ENCODE data around the gene PINK1.
A peak's percentile ranks its signal among the peaks of the same experiment; 100 is the strongest.
"Not testable (repeated sequence)": the region's sequence is repeated elsewhere in the genome, so short reads cannot be mapped to it uniquely, and the experiment has no call there.

PINK1 gene

GRCh38 chr1:20665726-20666125, 32.5 kb downstream of the PINK1 start:
- no peak for DNase-seq (ENCODE audit: low read depth)
- H3K4me3 ChIP-seq (ENCODE audit: low read depth, low read length): no peak overlapping the region
- no peak for TF ChIP-seq CTCF (conservative IDR thresholded peaks at IDR 0.05; ENCODE audit: low read depth, low read length)

- DNase-seq (ENCODE audit: low read depth): no peak
- no peak overlapping the region for H3K4me3 ChIP-seq (ENCODE audit: low read depth, low read length)
- TF ChIP-seq CTCF (conservative IDR thresholded peaks at IDR 0.05; ENCODE audit: low read depth, low read length): no peak
Measured at GRCh38 chr1:20666146-20666545, 32.9 kb downstream of the PINK1 start.

DNA sequence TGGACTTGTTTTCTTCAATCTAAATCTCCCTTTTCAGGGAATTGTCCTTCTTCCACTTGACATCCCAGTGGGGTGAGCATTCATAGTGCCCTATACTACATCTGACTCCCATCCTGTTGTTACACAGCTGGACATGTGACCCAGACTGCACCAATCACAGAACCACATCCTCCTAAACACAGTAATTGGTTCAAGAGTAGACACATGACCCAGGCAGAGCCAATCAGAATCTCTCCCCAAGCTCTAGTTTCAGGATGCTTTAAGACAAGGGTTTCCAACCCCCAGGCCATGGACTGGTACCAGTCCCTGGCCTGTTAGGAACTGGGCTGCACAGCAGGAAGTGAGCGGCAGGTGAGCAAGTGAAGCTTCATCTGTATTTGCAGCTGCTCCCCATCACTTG, 33.5 kb downstream of the PINK1 start:
- no peak overlapping the region for H3K4me3 ChIP-seq (ENCODE audit: low read depth, low read length)
- TF ChIP-seq CTCF (conservative IDR thresholded peaks at IDR 0.05; ENCODE audit: low read depth, low read length): no peak
- DNase-seq (ENCODE audit: low read depth): peak; percentile 30

DNA sequence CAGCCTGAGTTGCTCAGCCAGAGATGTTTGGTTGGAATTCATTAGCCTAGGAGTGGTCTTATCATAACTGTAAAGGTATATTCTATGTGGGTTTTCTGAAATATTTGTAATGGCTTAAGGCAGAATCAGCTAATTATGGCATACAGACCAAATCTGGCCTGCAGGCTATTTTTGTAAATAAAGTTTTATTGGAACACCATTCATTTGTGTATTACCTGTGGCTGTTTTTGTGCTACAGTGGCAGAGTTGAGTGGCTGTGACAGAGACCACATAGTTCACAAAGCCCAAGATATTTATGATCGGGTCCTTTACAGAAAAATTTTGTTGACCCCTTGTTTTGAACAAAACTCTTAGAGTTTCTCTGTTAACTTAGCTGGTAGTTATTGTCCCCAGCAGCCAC, 35.3 kb downstream of the PINK1 start:
- no peak for DNase-seq (ENCODE audit: low read depth)

DNA sequence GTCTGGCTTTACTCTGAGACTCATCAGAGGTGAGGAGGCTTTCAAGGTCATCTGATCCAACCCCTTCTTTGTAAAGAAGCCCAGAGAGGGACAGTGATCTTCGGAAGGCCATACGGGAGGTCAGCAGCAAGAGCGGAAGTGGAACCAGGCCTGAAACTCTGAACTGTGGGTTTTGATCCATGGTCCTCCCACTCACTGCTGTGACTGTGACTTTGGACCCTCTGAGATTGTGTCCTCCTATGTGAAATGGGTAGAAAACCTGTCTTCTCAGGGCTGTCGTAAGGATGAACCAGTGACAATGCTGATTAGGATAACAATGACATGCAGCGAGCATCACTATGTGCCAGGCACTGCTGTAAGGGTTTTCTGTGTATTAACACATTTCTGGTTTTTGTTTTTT, 37.7 kb downstream of the PINK1 start:
- H3K4me3 ChIP-seq (ENCODE audit: low read depth, low read length): no peak overlapping the region
- DNase-seq (ENCODE audit: low read depth): no peak
- no peak for TF ChIP-seq CTCF (conservative IDR thresholded peaks at IDR 0.05; ENCODE audit: low read depth, low read length)

More for the DNA sequence above, 35.3 kb downstream of the PINK1 start:
- no peak overlapping the region for H3K4me3 ChIP-seq (ENCODE audit: low read depth, low read length)
- no peak for TF ChIP-seq CTCF (conservative IDR thresholded peaks at IDR 0.05; ENCODE audit: low read depth, low read length)

DNA sequence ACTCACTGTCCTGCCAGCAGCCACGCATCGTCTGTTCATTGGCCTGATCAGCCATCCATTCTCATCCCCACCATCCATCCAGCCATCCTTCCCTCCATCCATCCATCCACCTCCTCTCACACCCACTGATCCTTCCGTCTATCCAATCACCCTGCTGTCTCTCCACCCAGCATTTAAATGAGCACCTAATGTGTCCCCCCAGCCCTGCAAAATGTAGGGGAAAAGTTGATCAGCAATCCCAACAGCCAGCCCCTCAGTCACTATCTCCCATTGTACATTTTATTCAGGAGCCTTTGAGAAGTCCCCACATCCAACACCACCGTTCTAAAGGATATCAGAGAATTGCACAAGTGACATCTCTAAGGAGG, 39.0 kb downstream of the PINK1 start:
- no peak for TF ChIP-seq CTCF (conservative IDR thresholded peaks at IDR 0.05; ENCODE audit: low read depth, low read length)
- no peak overlapping the region for H3K4me3 ChIP-seq (ENCODE audit: low read depth, low read length)
- no peak for DNase-seq (ENCODE audit: low read depth)

- H3K4me3 ChIP-seq (ENCODE audit: low read depth, low read length); DNase-seq (ENCODE audit: low read depth): not testable (repeated sequence)
Measured at GRCh38 chr1:20673626-20674025, 40.4 kb downstream of the PINK1 start.

GRCh38 chr1:20678599-20678998, 45.3 kb downstream of the PINK1 start:
- DNase-seq (ENCODE audit: low read depth): no peak
- TF ChIP-seq CTCF (conservative IDR thresholded peaks at IDR 0.05; ENCODE audit: low read depth, low read length): no peak
- no peak overlapping the region for H3K4me3 ChIP-seq (ENCODE audit: low read depth, low read length)

All from choroid plexus epithelial cell (primary cell).